ENCODE measurements around the gene KIAA0753.

Gene KIAA0753

GRCh38 chr17:6660805-6661463 is 20.4 kb upstream of the KIAA0753 start:
- no peak for TF ChIP-seq TEAD4 (IDR thresholded peaks at IDR 0.05)
- TF ChIP-seq EP300 (IDR thresholded peaks at IDR 0.05; ENCODE audit: borderline replicate concordance), result no peak
- no peak for TF ChIP-seq ZBTB7A (IDR thresholded peaks at IDR 0.05; ENCODE audit: low read depth)
- TF ChIP-seq FOXM1 (IDR thresholded peaks at IDR 0.05; ENCODE audit: borderline replicate concordance, low read depth), result no peak
- no peak for TF ChIP-seq EGR1 (IDR thresholded peaks at IDR 0.05)
- no peak for TF ChIP-seq YY1 (IDR thresholded peaks at IDR 0.05; ENCODE audit: low read depth)
- no peak for TF ChIP-seq CREB1 (IDR thresholded peaks at IDR 0.05; ENCODE audit: low read depth)
- no peak for TF ChIP-seq NFIC (IDR thresholded peaks at IDR 0.05)
- no peak for TF ChIP-seq TAF1 (IDR thresholded peaks at IDR 0.05; ENCODE audit: low read depth)
- no peak for TF ChIP-seq REST (IDR thresholded peaks at IDR 0.05; ENCODE audit: low read depth)
- TF ChIP-seq TCF12 (IDR thresholded peaks at IDR 0.05; ENCODE audit: low read depth), result no peak

DNA sequence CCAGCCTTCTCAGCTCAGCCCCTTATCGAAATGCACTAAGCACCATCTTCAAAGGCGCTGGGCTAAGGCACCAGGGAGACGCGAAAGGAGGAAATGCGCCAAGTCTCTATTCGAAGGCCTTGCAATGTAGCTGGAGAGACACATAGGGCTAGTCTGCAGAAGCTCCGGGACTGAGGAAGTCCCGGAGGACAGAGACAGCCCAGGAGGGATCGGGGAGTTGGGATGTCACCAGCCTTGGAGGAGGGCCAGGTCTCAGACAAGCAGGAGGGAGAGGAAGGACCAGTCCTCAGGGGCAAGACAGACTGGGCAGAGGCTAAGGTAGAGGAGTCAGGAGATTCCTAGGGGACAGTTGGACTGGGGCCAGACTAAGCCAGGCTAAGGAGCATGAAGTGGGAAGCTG is 19.6 kb upstream of the KIAA0753 start:
- TF ChIP-seq YY1 (IDR thresholded peaks at IDR 0.05; ENCODE audit: low read depth) (no peak), CREB1 (IDR thresholded peaks at IDR 0.05; ENCODE audit: low read depth) (no peak), CEBPB (IDR thresholded peaks at IDR 0.05) (no peak), TAF1 (IDR thresholded peaks at IDR 0.05; ENCODE audit: low read depth) (no peak), RAD21 (IDR thresholded peaks at IDR 0.05; ENCODE audit: low read depth) (no peak), EGR1 (IDR thresholded peaks at IDR 0.05) (no peak), NFIC (IDR thresholded peaks at IDR 0.05) (no peak)
- TF ChIP-seq, protein P1, sequence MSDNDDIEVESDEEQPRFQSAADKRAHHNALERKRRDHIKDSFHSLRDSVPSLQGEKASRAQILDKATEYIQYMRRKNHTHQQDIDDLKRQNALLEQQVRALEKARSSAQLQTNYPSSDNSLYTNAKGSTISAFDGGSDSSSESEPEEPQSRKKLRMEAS (IDR thresholded peaks at IDR 0.05), result no peak

DNA sequence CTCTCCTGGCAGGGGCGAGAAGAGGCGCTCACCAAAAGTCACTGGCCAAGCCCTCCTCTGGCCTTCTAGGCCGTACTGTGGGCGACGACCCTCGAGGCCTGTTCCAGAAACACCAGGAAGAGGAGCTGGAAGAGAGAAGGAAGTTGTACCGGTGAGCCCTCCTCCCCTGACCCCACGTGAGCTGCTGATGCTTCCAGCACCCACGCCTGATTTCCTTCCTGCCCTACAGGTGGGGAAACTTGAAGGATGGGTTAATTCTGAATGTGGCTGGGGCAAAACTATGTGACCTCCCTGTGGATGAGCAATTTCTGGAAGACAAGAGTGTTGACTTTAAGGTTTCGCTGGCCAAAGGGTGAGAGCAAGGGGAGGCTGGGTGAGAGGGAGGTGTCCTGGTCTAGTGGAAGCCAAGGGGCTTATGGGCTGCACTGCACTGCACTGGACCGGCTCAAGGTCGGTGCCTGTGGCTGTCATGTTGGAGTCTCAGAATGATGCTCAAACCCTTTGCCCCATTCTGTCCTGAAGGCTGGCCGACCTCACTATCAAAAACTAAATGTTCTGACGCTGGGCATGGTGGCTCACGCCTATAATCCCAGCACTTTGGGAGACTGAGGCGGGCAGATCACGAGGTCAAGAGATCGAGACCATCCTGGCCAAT is 17.2 kb upstream of the KIAA0753 start:
- TF ChIP-seq, protein P1 (IDR thresholded peaks at IDR 0.05), result no peak
- TF ChIP-seq USF1 (IDR thresholded peaks at IDR 0.05) (no peak), YY1 (IDR thresholded peaks at IDR 0.05; ENCODE audit: low read depth) (no peak), CEBPB (IDR thresholded peaks at IDR 0.05) (no peak), EGR1 (IDR thresholded peaks at IDR 0.05) (no peak), ZBTB7A (IDR thresholded peaks at IDR 0.05; ENCODE audit: low read depth) (no peak), TAF1 (IDR thresholded peaks at IDR 0.05; ENCODE audit: low read depth) (no peak), CREB1 (IDR thresholded peaks at IDR 0.05; ENCODE audit: low read depth) (no peak), FOXM1 (IDR thresholded peaks at IDR 0.05; ENCODE audit: borderline replicate concordance, low read depth) (no peak), EP300 (IDR thresholded peaks at IDR 0.05; ENCODE audit: borderline replicate concordance) (no peak), TEAD4 (IDR thresholded peaks at IDR 0.05) (no peak), TCF12 (IDR thresholded peaks at IDR 0.05; ENCODE audit: low read depth) (no peak), RAD21 (IDR thresholded peaks at IDR 0.05; ENCODE audit: low read depth) (no peak), NFIC (IDR thresholded peaks at IDR 0.05) (no peak), REST (IDR thresholded peaks at IDR 0.05; ENCODE audit: low read depth) (no peak)

GRCh38 chr17:6654841-6655731 is 14.6 kb upstream of the KIAA0753 start:
- TF ChIP-seq ZBTB7A (IDR thresholded peaks at IDR 0.05; ENCODE audit: low read depth) (no peak), FOXM1 (IDR thresholded peaks at IDR 0.05; ENCODE audit: borderline replicate concordance, low read depth) (no peak), YY1 (IDR thresholded peaks at IDR 0.05; ENCODE audit: low read depth) (no peak), EP300 (IDR thresholded peaks at IDR 0.05; ENCODE audit: borderline replicate concordance) (no peak), TAF1 (IDR thresholded peaks at IDR 0.05; ENCODE audit: low read depth) (no peak)

DNA sequence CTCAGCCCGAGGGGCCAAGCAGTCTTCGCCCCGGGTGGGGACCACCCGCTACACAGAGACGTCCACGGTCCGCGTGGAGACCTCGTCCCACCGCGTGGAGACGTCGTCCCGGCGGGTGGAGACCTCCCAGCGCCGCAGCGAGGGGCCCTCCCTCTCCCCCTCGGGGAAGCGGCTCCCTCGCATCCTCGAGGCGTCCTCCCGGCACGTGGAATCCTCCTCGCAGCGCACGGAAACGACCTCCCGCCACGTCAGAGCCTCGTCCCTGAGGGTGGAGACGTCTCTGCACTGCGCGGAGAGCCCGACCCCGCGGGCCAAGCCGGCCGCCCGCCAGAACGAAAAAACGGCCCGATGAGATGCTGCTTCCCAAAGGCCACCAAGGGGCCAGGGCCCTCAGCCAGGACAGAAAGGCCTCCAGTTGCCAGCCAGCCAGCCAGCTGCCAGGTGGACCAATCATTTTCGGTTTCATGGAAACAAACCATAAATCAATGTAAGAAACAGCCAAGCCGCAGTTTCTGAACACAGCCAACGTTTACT is 11.5 kb upstream of the KIAA0753 start:
- TF ChIP-seq TAF1 (IDR thresholded peaks at IDR 0.05; ENCODE audit: low read depth) (no peak), CEBPB (IDR thresholded peaks at IDR 0.05) (no peak)
- TF ChIP-seq, protein P1 (IDR thresholded peaks at IDR 0.05), result peak; percentile 72
